Measurements from ENCODE around the gene DDT. TPM values are rescaled to one million over a fixed set of nuclear protein-coding genes. Genes with fewer than 3 reads are reported as not detected.

Gene DDT
- total RNA-seq, 1 experiment from 2014 or later, result 137 TPM

GRCh38 chr22:24003887-24004286 lies 29.6 kb upstream of the DDT start:
- ATAC-seq (0 out of 2 replicates have a peak, but pooled peaks have one; percentile 17), DNase-seq (ENCODE audit: low read depth, low spot score) (no peak)
- Histone ChIP-seq H3K4me3 (ENCODE audit: low read depth in 2 of 2, low read length in 2 of 2) (no peak overlapping the region), H3K27me3 (ENCODE audit: control insufficient read depth, insufficient read depth, low read length) (no peaks in the 10 kb centered on the region), H3K4me1 (ENCODE audit: control insufficient read depth, insufficient read depth, low read length) (no peaks in the 10 kb centered on the region), H3K9me3 (ENCODE audit: control insufficient read depth, insufficient read depth, low read depth, low read length) (no peaks in the 10 kb centered on the region), H3K36me3 (ENCODE audit: control insufficient read depth, insufficient read depth, low read length) (no peaks in the 10 kb centered on the region), H3K27ac (ENCODE audit: low read length) (no peak overlapping the region)
- ChIA-PET POLR2A (no interaction called here), CTCF (no interaction called here)
- BruUV-seq (replicated peaks), result no TSS peak
- intact Hi-C loops (cut with micrococcal nuclease; ENCODE audit: unreplicated experiment) (no loop called here), in situ Hi-C loops (cut with HindIII; ENCODE audit: low pct_unique_long_range_greater_than_20kb, low sequenced_read_pairs) (no loop called here)
- no peak for TF ChIP-seq CTCF (IDR thresholded peaks at IDR 0.05)
- no peak for TF ChIP-seq SIN3A (IDR thresholded peaks at IDR 0.05; ENCODE audit: borderline replicate concordance, insufficient read depth, low read depth, low read length)
- TF ChIP-seq POLR2AphosphoS5 (IDR thresholded peaks at IDR 0.05; ENCODE audit: low read depth, low read length), result no peak
- TF ChIP-seq TCF7L2 (IDR thresholded peaks at IDR 0.05; ENCODE audit: low read depth, low read length), result no peak
- no peak for TF ChIP-seq REST (IDR thresholded peaks at IDR 0.05; ENCODE audit: insufficient read depth in 1 of 2, low read depth in 2 of 2, low read length in 1 of 2)

GRCh38 chr22:24002851-24003250 lies 28.6 kb upstream of the DDT start:
- no TSS peak for BruUV-seq (replicated peaks)
- TF ChIP-seq REST (IDR thresholded peaks at IDR 0.05; ENCODE audit: insufficient read depth in 1 of 2, low read depth in 2 of 2, low read length in 1 of 2) (no peak), TCF7L2 (IDR thresholded peaks at IDR 0.05; ENCODE audit: low read depth, low read length) (no peak), CTCF (IDR thresholded peaks at IDR 0.05) (no peak), POLR2AphosphoS5 (IDR thresholded peaks at IDR 0.05; ENCODE audit: low read depth, low read length) (no peak), SIN3A (IDR thresholded peaks at IDR 0.05; ENCODE audit: borderline replicate concordance, insufficient read depth, low read depth, low read length) (no peak)

More at GRCh38 chr22:24002851-24003250, 28.6 kb upstream of the DDT start:
- no peak overlapping the region for H3K27ac ChIP-seq (ENCODE audit: low read length)
- H3K4me3 ChIP-seq (ENCODE audit: low read depth in 2 of 2, low read length in 2 of 2), result no peak overlapping the region
- intact Hi-C loops (cut with micrococcal nuclease; ENCODE audit: unreplicated experiment), result no loop called here
- in situ Hi-C loops (cut with HindIII; ENCODE audit: low pct_unique_long_range_greater_than_20kb, low sequenced_read_pairs), result no loop called here
- no peaks in the 10 kb centered on the region for H3K27me3 ChIP-seq (ENCODE audit: control insufficient read depth, insufficient read depth, low read length)
- CTCF ChIA-PET, result no interaction called here
- no peaks in the 10 kb centered on the region for H3K9me3 ChIP-seq (ENCODE audit: control insufficient read depth, insufficient read depth, low read depth, low read length)
- no peaks in the 10 kb centered on the region for H3K4me1 ChIP-seq (ENCODE audit: control insufficient read depth, insufficient read depth, low read length)
- no peaks in the 10 kb centered on the region for H3K36me3 ChIP-seq (ENCODE audit: control insufficient read depth, insufficient read depth, low read length)
- POLR2A ChIA-PET, result no interaction called here
- DNase-seq (ENCODE audit: low read depth, low spot score) (no peak), ATAC-seq (no peak)
